Measurements from ENCODE around the gene KCTD8. TPM values are rescaled to one million over a fixed set of nuclear protein-coding genes. Genes with fewer than 3 reads are reported as not detected.

The KCTD8 gene
- total and polyA plus RNA-seq, 11 donors, result 0.15 to 2.9 (median 0.17) TPM; not detected in 8

- Histone ChIP-seq H3K27me3 (no peaks in the 10 kb centered on the region), H3K27ac (no peak overlapping the region), H3K4me1 (no peaks in the 10 kb centered on the region), H3K9me3 (peaks cover 0 to 4% (median 0%) of the 10 kb centered on the region in 12 donors), H3K36me3 (no peaks in the 10 kb centered on the region), H3K4me3 (no peak overlapping the region)
- no peak for ATAC-seq
- no peak for DNase-seq
- TF ChIP-seq POLR2A (IDR thresholded peaks at IDR 0.05) (no peak), CTCF (IDR thresholded peaks at IDR 0.05) (no peak)
- WGBS, 4 donors, result 79 to 89% (median 87%) methylated on average over 1 of the region's 1 CpG
- intact Hi-C loops (cut with DNase I), result no loop called here
These were observed 282.7 kb downstream of the KCTD8 start for GRCh38 chr4:44165938-44166337.

GRCh38 chr4:44162538-44163270 is 285.9 kb downstream of the KCTD8 start:
- H3K4me3 ChIP-seq, result no peak overlapping the region
- H3K4me1 ChIP-seq, result no peaks in the 10 kb centered on the region
- peaks cover 0 to 4% (median 0%) of the 10 kb centered on the region in 12 donors for H3K9me3 ChIP-seq
- no peak for TF ChIP-seq POLR2A (IDR thresholded peaks at IDR 0.05)
- TF ChIP-seq CTCF (IDR thresholded peaks at IDR 0.05), result no peak
- DNase-seq (no peak), ATAC-seq (no peak)
- H3K27ac ChIP-seq, result no peak overlapping the region
- WGBS, 4 donors, result 64 to 71% (median 66%) methylated on average over 2 of the region's 2 CpGs
- no peaks in the 10 kb centered on the region for H3K36me3 ChIP-seq
- intact Hi-C loops (cut with DNase I), result no loop called here
- no peaks in the 10 kb centered on the region for H3K27me3 ChIP-seq

- H3K27me3 ChIP-seq, result no peaks in the 10 kb centered on the region
- intact Hi-C loops (cut with DNase I), result no loop called here
- no peak for TF ChIP-seq POLR2A (IDR thresholded peaks at IDR 0.05)
- no peak for TF ChIP-seq CTCF (IDR thresholded peaks at IDR 0.05)
- H3K9me3 ChIP-seq, result peaks cover 0 to 4% (median 0%) of the 10 kb centered on the region in 12 donors
- WGBS, 4 donors, result 63 to 66% (median 64%) methylated on average over 3 of the region's 3 CpGs
- no peak overlapping the region for H3K27ac ChIP-seq
- ATAC-seq (no peak), DNase-seq (no peak)
- no peaks in the 10 kb centered on the region for H3K4me1 ChIP-seq
- no peak overlapping the region for H3K4me3 ChIP-seq
- H3K36me3 ChIP-seq, result no peaks in the 10 kb centered on the region
These were observed 286.9 kb downstream of the KCTD8 start for GRCh38 chr4:44161756-44162155.

GRCh38 chr4:44160776-44161367 is 287.7 kb downstream of the KCTD8 start:
- ATAC-seq (no peak), DNase-seq (no peak)
- Histone ChIP-seq H3K4me3 (no peak overlapping the region), H3K9me3 (peaks cover 0 to 4% (median 0%) of the 10 kb centered on the region in 12 donors), H3K36me3 (no peaks in the 10 kb centered on the region), H3K4me1 (no peaks in the 10 kb centered on the region), H3K27me3 (no peaks in the 10 kb centered on the region), H3K27ac (no peak overlapping the region)
- no peak for TF ChIP-seq CTCF (IDR thresholded peaks at IDR 0.05)
- no peak for TF ChIP-seq POLR2A (IDR thresholded peaks at IDR 0.05)
- intact Hi-C loops (cut with DNase I), result no loop called here
- WGBS, 4 donors, result 58 to 70% (median 61%) methylated on average over 4 of the region's 4 CpGs
